Measurements from ENCODE around the gene GREB1L. TPM values are rescaled to one million over a fixed set of nuclear protein-coding genes. Genes with fewer than 3 reads are reported as not detected.

The GREB1L gene
- total and polyA plus RNA-seq, 9 of the 15 experiments (the other 6 are each of a cell fraction or from before 2014, with no cell fraction given) = 0.03 TPM; not detected in 8

DNA sequence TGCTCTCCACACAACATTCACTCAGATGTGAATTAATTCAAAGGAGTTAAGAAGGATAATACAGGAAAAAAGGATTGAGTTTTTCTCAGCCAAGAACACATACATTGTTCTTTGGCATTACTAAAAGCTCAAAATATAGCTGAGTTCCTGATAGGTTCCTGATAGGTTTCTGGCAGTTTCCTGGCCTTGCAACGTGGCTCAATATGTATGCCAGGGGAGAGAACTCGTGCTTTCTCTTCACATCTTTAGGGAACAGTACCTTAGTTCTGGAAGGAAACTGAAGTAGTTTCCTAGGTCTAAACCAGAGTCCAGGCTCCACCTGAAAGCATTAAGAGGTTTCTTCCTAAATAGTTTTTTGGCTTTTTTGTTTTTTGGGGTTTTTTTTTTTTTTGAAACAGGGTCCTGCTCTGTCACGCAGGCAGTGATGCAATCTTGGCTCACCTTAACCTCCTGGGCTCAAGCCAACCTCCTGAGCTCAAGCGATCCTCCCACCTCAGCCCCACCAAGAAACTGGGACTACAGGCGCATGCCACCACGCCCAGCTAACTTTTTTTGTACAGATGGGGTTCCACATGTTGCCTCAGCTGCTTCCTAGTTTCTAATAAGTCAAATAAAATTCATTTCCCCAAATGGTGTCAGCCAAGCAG lies 315.7 kb downstream of the GREB1L start (continued):
- TF ChIP-seq, protein P1, sequence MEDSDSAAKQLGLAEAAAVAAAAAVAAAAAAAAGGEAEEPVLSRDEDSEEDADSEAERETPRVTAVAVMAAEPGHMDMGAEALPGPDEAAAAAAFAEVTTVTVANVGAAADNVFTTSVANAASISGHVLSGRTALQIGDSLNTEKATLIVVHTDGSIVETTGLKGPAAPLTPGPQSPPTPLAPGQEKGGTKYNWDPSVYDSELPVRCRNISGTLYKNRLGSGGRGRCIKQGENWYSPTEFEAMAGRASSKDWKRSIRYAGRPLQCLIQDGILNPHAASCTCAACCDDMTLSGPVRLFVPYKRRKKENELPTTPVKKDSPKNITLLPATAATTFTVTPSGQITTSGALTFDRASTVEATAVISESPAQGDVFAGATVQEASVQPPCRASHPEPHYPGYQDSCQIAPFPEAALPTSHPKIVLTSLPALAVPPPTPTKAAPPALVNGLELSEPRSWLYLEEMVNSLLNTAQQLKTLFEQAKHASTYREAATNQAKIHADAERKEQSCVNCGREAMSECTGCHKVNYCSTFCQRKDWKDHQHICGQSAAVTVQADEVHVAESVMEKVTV (CRISPR knock-in tag; IDR thresholded peaks at IDR 0.05) = no peak
- TF ChIP-seq BMI1 (IDR thresholded peaks at IDR 0.05; ENCODE audit: low read length) (no peak), ZNF696 (CRISPR knock-in tag; conservative IDR thresholded peaks at IDR 0.05) (no peak), ARID1B (IDR thresholded peaks at IDR 0.05) (peak; percentile 35; the same call in 1 of the 2 replicates), ADNP (tag; IDR thresholded peaks at IDR 0.05) (no peak), MAZ (CRISPR knock-in tag; conservative IDR thresholded peaks at IDR 0.05 in 1 of 2, IDR thresholded peaks at IDR 0.05 in 1 of 2) (no peak), DDX20 (tag; IDR thresholded peaks at IDR 0.05; ENCODE audit: low read depth) (no peak), NFATC3 (IDR thresholded peaks at IDR 0.05) (no peak), MNT (conservative IDR thresholded peaks at IDR 0.05) (0 out of 4 replicates have a peak, but pooled peaks of 1 of the 2 experiments have one; percentile 5), CBX2 (IDR thresholded peaks at IDR 0.05; ENCODE audit: insufficient read depth, low read length, poor library complexity, severe bottlenecking) (no peak), LARP7 (IDR thresholded peaks at IDR 0.05) (no peak), CEBPB (tag; IDR thresholded peaks at IDR 0.05) (peak; percentile 70), ZKSCAN8 (CRISPR knock-in tag; IDR thresholded peaks at IDR 0.05) (no peak), NFIC (IDR thresholded peaks at IDR 0.05) (peak; percentile 62; the same call in 1 of the 2 replicates), POLR2A (conservative IDR thresholded peaks at IDR 0.05) (no peak)
- TF ChIP-seq, protein P2, sequence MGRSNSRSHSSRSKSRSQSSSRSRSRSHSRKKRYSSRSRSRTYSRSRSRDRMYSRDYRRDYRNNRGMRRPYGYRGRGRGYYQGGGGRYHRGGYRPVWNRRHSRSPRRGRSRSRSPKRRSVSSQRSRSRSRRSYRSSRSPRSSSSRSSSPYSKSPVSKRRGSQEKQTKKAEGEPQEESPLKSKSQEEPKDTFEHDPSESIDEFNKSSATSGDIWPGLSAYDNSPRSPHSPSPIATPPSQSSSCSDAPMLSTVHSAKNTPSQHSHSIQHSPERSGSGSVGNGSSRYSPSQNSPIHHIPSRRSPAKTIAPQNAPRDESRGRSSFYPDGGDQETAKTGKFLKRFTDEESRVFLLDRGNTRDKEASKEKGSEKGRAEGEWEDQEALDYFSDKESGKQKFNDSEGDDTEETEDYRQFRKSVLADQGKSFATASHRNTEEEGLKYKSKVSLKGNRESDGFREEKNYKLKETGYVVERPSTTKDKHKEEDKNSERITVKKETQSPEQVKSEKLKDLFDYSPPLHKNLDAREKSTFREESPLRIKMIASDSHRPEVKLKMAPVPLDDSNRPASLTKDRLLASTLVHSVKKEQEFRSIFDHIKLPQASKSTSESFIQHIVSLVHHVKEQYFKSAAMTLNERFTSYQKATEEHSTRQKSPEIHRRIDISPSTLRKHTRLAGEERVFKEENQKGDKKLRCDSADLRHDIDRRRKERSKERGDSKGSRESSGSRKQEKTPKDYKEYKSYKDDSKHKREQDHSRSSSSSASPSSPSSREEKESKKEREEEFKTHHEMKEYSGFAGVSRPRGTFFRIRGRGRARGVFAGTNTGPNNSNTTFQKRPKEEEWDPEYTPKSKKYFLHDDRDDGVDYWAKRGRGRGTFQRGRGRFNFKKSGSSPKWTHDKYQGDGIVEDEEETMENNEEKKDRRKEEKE (IDR thresholded peaks at IDR 0.05; ENCODE audit: borderline replicate concordance in 1 of 2, control insufficient read depth in 1 of 2, low read depth in 2 of 2, low read length in 1 of 2) = no peak
